Measurements from ENCODE around the gene PLEKHN1.
A peak's percentile ranks its signal among the peaks of the same experiment; 100 is the strongest.

The PLEKHN1 gene

GRCh38 chr1:1019122-1019999, 53.1 kb downstream of the PLEKHN1 start:
- peak overlapping the region; percentile 49 for H3K4me3 ChIP-seq (replicated peaks; ENCODE audit: low read depth, low read length)
- TF ChIP-seq CTCF (IDR thresholded peaks at IDR 0.05; ENCODE audit: low read length, missing control alignments): peak; percentile 14
- DNase-seq (ENCODE audit: low read depth): peak; percentile 86

- H3K4me3 ChIP-seq (replicated peaks; ENCODE audit: low read depth, low read length): peak within 1 kb of the TSS; percentile 51
- no peak for TF ChIP-seq CTCF (IDR thresholded peaks at IDR 0.05; ENCODE audit: low read length, missing control alignments)
- DNase-seq (ENCODE audit: low read depth): no peak
These were observed 53.7 kb downstream of the PLEKHN1 start, which contains the start of gene AGRN for GRCh38 chr1:1020000-1020404. Gene AGRN (plus strand): TSS chr1:1020120. CDS start chr1:1020173, 53 bp downstream.

- peak overlapping the region; percentile 51 for H3K4me3 ChIP-seq (replicated peaks; ENCODE audit: low read depth, low read length)
- no peak for DNase-seq (ENCODE audit: low read depth)
These were observed 54.2 kb downstream of the PLEKHN1 start for GRCh38 chr1:1020415-1021009.

GRCh38 chr1:1021010-1021919, 55.0 kb downstream of the PLEKHN1 start:
- peak; percentile 71 for DNase-seq (ENCODE audit: low read depth)
- peak overlapping the region; percentile 51 for H3K4me3 ChIP-seq (replicated peaks; ENCODE audit: low read depth, low read length)
- TF ChIP-seq CTCF (IDR thresholded peaks at IDR 0.05; ENCODE audit: low read length, missing control alignments): no peak

More at GRCh38 chr1:1020415-1021009, 54.2 kb downstream of the PLEKHN1 start:
- no peak for TF ChIP-seq CTCF (IDR thresholded peaks at IDR 0.05; ENCODE audit: low read length, missing control alignments)

GRCh38 chr1:1021920-1022259, 55.6 kb downstream of the PLEKHN1 start:
- DNase-seq (ENCODE audit: low read depth): no peak
- TF ChIP-seq CTCF (IDR thresholded peaks at IDR 0.05; ENCODE audit: low read length, missing control alignments): no peak
- no peak overlapping the region for H3K4me3 ChIP-seq (replicated peaks; ENCODE audit: low read depth, low read length)

- H3K4me3 ChIP-seq (replicated peaks; ENCODE audit: low read depth, low read length): no peak overlapping the region
- TF ChIP-seq CTCF (IDR thresholded peaks at IDR 0.05; ENCODE audit: low read length, missing control alignments): no peak
- DNase-seq (ENCODE audit: low read depth): no peak
These were observed 56.2 kb downstream of the PLEKHN1 start for GRCh38 chr1:1022302-1023009.
